HG02588 (cell line): Measurements from ENCODE around the gene TP53TG5.

Experiments
- ATAC-seq: cut with Tn5 transposase; IDR thresholded peaks from one replicate; pipeline ENCODE4 v1.9.1; 2021; ENCODE audit warnings: mild to moderate bottlenecking, moderate library complexity; ENCODE audit not compliant: unreplicated experiment

The TP53TG5 gene

DNA sequence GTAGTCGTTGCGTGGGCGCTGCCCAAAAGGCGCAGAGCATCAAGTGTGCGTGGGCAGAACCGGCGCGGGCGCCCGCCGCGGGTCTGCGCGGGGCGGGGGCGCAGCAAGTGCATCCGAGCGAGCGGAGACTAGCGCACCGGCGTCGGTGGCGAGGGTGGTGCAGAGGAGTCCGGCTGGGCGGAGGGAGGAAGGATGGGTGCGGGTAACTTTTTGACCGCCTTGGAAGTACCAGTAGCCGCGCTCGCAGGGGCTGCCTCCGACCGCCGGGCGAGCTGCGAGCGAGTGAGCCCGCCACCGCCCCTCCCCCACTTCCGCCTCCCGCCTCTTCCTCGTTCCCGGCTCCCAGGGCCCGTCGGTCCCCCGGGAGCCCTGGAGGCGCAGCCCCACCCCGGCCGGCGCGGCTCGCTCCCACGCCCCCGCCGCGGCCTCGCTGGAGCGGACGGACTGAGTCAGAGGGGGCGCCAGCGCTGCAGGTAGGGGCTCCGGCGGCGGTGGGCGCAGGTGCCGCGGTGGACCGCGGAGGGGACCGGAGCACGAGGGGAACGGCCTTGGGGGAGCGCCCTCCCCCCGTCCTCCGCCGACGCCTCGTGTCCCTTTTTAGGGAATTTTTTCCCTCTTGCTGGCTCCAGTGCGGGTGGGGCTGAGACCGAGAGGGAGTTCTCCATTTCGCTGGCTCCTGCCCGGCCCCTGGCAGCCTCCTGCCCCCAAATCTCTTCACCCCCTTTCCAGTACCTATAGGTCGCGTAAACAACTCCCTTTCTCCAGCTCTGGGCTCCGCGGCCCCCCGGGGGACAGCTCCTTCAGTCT is 28.3 kb upstream of the TP53TG5 start:
- no peak for ATAC-seq

DNA sequence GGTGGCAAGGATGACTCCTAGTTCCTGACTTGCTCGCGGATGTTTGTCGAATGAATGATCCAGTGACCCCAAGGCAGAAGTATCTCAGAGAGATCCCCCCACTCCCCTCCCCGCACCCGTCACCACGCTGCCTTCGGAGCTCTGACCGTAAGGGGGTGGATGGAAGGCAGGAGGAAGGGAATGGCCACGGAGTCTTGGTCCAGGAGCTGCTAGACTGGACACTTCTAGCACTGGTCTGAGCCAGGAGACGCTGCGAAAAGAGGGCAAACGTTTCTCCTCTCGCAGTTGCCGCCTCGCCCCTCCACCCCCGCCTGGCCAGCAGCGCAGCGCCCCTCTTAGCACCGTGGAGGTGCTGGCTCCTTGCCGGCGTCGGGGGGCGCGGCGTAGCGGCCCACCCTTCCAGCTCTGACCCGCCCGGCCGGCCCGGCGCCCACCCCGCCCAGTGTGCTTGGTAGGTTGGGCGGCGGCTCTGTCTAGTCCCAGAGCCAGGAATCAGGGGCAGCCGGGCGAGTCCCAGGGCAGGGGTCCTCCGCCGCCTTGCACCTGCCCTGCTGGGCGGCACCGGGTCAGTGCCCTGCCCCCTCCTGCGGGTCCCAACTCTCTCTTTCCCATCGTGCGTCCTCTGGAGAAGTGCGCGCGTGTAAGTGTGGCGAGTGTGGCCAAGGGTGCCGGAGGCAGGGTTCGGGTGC is 27.6 kb upstream of the TP53TG5 start:
- ATAC-seq, result no peak

GRCh38 chr20:45404438-45404837 is 26.3 kb upstream of the TP53TG5 start:
- no peak for ATAC-seq

GRCh38 chr20:45402946-45403345 is 24.8 kb upstream of the TP53TG5 start:
- no peak for ATAC-seq

DNA sequence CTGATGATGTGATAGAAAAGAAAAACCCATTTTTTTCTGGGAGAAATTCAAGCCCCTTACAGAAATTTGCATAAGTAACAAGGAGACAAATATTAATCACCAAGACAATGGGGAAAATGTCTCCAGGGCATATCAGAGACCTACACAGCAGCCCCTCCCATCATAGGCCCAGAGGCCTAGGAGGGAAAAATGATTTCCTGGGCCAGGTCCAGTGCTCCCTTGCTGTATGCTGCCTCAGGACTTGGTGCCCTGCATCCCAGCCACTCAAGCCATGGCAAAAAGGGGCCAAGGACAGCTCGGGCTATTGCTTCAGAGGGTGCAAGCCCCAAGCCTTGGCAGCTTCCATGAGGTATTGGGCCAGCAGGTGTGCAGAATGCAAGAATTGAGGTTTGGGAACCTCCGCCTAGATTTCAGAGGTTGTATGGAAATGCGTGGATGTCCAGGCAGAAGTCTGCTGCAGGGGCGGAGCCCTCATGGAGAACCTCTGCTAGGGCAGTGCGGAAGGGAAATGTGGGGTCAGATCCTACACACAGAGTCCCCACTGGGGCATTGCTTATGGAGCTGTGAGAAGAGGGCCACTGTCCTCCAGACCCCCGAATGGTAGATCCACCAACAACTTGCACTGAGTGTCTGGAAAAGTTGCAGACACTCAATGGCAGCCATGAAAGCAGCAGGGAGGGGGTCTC is 22.4 kb upstream of the TP53TG5 start:
- ATAC-seq, result no peak

DNA sequence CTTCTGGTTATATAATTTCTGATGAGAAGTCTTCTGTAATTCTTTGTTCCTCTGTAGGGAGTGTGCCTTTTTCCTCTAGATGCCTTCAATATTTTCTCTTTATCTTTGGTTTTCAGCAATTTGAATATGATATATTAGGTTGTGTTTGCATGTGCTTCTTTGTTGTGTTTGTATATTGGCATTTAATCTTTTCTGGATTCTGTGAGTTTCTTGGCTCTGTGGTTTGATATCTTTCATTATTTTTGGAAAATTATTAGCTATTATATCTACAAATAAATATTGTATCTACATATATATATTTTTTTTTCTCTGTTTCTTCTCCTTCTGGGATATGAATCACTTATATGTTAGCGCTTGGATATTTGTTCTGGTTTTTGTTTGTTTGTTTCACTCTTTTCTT is 20.9 kb upstream of the TP53TG5 start:
- no peak for ATAC-seq

GRCh38 chr20:45395114-45395415 is 16.9 kb upstream of the TP53TG5 start:
- ATAC-seq, result no peak

GRCh38 chr20:45394221-45395113 is 16.3 kb upstream of the TP53TG5 start:
- ATAC-seq, result no peak

GRCh38 chr20:45392733-45393132 is 14.6 kb upstream of the TP53TG5 start:
- ATAC-seq, result no peak

DNA sequence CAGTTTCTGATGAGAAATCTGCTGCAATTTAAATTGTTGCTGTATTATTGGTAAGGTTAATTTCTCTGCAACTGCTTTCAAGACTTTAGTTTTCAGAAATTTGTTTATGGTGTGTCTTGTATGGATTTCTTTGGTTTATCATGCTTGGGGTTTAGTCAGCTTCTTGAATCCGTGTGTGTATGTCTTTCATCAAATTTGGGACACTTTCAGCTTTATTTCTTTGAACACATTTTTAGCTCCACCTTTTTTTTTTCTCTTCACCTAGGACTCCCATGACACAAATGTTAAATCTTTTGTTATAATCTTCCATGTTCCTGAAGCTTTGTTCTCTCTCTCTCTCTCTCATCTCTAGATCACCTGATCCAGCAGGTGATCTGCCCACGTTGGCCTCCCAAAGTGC is 13.4 kb upstream of the TP53TG5 start:
- no peak for ATAC-seq

DNA sequence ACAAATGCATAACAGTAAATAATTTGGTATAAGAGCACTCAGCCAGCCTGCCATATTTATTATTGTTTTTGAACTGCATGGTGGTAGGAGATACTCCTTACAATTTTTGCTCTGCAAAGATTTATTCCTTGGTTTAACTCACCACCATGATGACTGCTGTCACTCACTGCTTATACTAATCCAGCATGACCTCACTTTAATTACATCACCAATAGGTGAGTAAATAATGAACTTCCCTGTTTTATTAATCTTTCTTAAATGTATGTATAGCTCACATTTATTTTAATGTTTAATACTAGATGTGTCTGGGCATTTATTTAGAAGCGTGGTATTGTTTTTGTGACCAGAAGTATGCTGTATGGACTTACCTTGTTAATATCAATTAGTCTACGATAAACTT is 12.8 kb upstream of the TP53TG5 start:
- ATAC-seq, result no peak

GRCh38 chr20:45387274-45387673 is 9.1 kb upstream of the TP53TG5 start:
- ATAC-seq, result no peak

DNA sequence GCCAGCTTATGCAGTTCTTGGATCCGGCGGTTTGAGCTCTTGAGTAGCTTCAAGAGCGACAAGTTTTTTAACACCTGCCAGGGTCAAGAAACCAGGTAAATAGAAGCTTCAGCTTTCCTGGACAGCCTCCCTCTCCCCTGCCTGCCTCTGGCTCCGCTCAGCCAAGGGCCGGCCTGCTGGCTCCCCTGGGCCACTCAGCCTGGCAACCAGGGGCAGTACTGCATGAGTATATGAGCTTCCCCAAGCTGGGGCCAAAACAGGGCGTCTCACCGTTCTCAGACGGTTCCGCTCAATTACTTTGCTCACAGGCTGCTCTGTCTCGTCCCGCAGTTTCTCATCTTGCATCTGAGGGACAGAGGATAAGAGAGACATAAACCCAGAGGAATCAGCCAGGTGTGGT is 856 bp downstream of the TP53TG5 start:
- no peak for ATAC-seq

- ATAC-seq, result no peak
Observed at GRCh38 chr20:45374966-45375365, 3.2 kb downstream of the TP53TG5 start.

DNA sequence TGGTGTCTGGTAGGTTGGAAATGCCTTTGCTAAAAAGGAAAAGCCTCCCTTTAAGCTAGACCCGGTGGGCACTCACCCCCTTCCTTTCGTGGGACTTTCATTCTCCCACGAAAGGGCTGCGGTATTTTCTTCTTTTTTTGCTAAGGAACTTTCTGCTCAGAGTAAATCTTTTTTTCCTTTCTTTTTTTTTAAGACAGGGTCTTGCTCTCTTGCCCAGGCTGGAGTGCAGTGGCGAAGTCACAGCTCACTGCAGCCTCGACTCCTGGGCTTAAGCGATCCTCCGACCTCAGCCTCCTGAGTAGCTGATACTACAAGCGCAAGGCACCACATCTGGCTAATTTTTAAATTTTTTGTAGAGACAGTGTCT is 4.0 kb downstream of the TP53TG5 start:
- ATAC-seq, result no peak

GRCh38 chr20:45373353-45374100 is 4.6 kb downstream of the TP53TG5 start:
- peak; percentile 61 for ATAC-seq

DNA sequence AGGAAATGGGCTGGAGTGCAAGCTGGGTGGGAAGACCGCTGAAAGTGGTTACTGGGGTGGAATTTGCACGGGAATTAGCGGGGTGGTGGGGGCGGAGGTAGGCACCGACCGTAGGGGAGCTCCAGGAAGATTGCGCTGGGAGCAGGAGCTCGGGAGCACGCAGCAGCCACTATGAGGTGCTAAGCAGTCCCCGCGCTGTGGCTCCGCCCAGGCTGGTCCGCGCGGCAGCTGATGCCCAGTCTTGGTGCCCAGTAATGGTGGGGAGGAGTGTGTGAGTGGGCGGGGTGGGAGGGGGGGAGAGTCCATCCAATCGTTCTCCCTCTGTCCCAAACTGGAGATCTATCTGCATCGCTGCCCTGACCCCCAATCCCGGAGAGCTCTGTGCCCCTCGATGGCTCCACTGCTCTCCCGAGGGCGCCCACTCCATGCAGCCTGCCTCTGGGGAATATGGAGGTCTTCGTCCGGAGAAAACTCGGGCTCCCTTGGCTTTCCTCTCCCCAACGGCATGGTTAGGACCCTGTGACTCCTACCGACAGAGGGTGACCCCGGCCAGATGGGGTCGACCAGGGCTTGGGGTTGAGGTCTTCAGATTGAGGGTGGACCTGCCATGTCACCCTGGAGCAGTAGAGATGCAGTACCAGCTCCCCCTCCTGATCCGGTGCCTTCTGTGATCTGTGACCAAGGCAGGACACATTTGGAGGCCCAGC is 5.3 kb downstream of the TP53TG5 start:
- no peak for ATAC-seq

DNA sequence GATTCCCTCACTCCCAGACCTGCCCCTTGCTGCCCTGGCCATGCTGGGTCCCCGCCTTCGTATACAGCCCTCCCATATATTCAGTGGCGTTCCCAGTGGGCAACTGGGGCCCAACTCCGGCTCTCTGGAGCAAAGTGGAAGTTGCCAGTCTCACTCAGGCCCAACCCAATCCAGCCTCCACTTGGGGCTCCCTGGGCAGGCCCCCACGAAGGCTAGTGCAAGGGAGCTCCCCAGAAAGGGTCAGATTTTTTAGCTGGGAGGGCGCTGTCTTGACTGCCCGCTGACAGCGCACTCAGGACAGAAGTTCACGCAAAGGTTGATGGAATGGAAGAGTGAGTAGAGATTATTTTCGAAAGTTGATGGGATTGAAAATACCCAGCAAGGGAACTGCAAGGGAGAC is 5.9 kb downstream of the TP53TG5 start:
- ATAC-seq, result no peak

GRCh38 chr20:45370571-45371160 is 7.5 kb downstream of the TP53TG5 start:
- ATAC-seq, result no peak
